ENCODE measurements around the gene ZNF609. TPM values are rescaled to one million over a fixed set of nuclear protein-coding genes. Genes with fewer than 3 reads are reported as not detected.

Gene ZNF609
- polyA plus RNA-seq, 12 donors = 13.2 to 23.3 (median 16.4) TPM; not detected in 1

- DNase-seq = no peak
These were observed 40.5 kb downstream of the ZNF609 start for GRCh38 chr15:64500695-64501395.

GRCh38 chr15:64501396-64501715 lies 41.0 kb downstream of the ZNF609 start:
- DNase-seq = no peak

GRCh38 chr15:64502151-64502550 lies 41.8 kb downstream of the ZNF609 start:
- no peak for DNase-seq

GRCh38 chr15:64502551-64502950 lies 42.2 kb downstream of the ZNF609 start:
- DNase-seq = no peak

GRCh38 chr15:64503197-64503596 lies 42.8 kb downstream of the ZNF609 start:
- DNase-seq = no peak

- no peak for DNase-seq
These were observed 43.3 kb downstream of the ZNF609 start for GRCh38 chr15:64503640-64504039.

- peak; percentile 21 for DNase-seq
These were observed 47.0 kb downstream of the ZNF609 start for GRCh38 chr15:64507293-64507802.

- DNase-seq = no peak
These were observed 47.5 kb downstream of the ZNF609 start for GRCh38 chr15:64507845-64508244.

- no peak for DNase-seq
These were observed 53.4 kb downstream of the ZNF609 start for GRCh38 chr15:64513823-64514222.

- no peak for DNase-seq
These were observed 54.8 kb downstream of the ZNF609 start for GRCh38 chr15:64515196-64515595.

GRCh38 chr15:64515825-64516224 lies 55.4 kb downstream of the ZNF609 start:
- DNase-seq = no peak

GRCh38 chr15:64519897-64520296 lies 59.5 kb downstream of the ZNF609 start:
- DNase-seq = no peak

GRCh38 chr15:64521201-64521600 lies 60.8 kb downstream of the ZNF609 start:
- DNase-seq = no peak

- no peak for DNase-seq
These were observed 61.4 kb downstream of the ZNF609 start for GRCh38 chr15:64521726-64522164.

GRCh38 chr15:64522226-64522823 lies 61.9 kb downstream of the ZNF609 start:
- no peak for DNase-seq

- no peak for DNase-seq
These were observed 62.9 kb downstream of the ZNF609 start for GRCh38 chr15:64523240-64523639.

- DNase-seq = no peak
These were observed 64.4 kb downstream of the ZNF609 start for GRCh38 chr15:64524778-64525177.

GRCh38 chr15:64525828-64526530 lies 65.6 kb downstream of the ZNF609 start:
- DNase-seq = no peak

- DNase-seq = no peak
These were observed 67.0 kb downstream of the ZNF609 start for GRCh38 chr15:64527263-64527984.

GRCh38 chr15:64528871-64529270 lies 68.5 kb downstream of the ZNF609 start:
- DNase-seq = no peak

GRCh38 chr15:64530472-64530871 lies 70.1 kb downstream of the ZNF609 start:
- DNase-seq = no peak

- no peak for DNase-seq
These were observed 70.5 kb downstream of the ZNF609 start for GRCh38 chr15:64530918-64531317.

Data from muscle of arm (tissue), 12 donors.